C4-2B (cell line): ENCODE data around the gene DNMT1.

Experiments used
- ZFX ChIP-seq: fragments of 450-650 bp; IDR thresholded peaks from 2 replicates; pipeline ENCODE4 v1.6.1; 2017
- TF ChIP-seq, protein P1 (sequence below): fragments of 450-650 bp; conservative IDR thresholded peaks from 2 replicates; pipeline ENCODE4 v1.5.1; 2017; ENCODE audit warnings: mild to moderate bottlenecking

DNA sequence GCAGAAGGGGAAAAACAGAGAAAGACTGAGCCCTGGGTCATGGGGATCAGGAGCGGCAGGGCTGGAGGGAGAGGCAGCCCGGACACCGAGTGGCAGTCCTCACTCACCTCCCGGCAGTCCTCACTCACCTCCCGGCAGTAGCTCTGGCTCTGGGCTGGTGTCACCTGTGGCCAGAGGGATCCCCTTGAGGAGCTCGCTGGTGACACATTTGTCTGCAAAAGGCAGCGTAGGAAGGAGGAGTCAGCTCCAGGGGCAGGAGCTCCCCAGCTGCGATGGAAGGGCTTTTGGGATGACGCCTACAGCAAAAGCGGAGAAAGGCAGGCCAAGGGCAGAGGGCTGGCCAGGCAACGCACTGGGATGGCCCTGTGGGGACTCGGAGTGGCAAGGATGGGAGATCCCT is 75.8 kb downstream of the DNMT1 start:
- TF ChIP-seq, protein P1, sequence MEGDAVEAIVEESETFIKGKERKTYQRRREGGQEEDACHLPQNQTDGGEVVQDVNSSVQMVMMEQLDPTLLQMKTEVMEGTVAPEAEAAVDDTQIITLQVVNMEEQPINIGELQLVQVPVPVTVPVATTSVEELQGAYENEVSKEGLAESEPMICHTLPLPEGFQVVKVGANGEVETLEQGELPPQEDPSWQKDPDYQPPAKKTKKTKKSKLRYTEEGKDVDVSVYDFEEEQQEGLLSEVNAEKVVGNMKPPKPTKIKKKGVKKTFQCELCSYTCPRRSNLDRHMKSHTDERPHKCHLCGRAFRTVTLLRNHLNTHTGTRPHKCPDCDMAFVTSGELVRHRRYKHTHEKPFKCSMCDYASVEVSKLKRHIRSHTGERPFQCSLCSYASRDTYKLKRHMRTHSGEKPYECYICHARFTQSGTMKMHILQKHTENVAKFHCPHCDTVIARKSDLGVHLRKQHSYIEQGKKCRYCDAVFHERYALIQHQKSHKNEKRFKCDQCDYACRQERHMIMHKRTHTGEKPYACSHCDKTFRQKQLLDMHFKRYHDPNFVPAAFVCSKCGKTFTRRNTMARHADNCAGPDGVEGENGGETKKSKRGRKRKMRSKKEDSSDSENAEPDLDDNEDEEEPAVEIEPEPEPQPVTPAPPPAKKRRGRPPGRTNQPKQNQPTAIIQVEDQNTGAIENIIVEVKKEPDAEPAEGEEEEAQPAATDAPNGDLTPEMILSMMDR: no peak
- no peak for TF ChIP-seq ZFX
